ENCODE measurements around the gene CEP112. TPM values are rescaled to one million over a fixed set of nuclear protein-coding genes. Genes with fewer than 3 reads are reported as not detected.

CEP112 gene
- total RNA-seq, 1 donor from 2014 or later = 24.5 TPM

DNA sequence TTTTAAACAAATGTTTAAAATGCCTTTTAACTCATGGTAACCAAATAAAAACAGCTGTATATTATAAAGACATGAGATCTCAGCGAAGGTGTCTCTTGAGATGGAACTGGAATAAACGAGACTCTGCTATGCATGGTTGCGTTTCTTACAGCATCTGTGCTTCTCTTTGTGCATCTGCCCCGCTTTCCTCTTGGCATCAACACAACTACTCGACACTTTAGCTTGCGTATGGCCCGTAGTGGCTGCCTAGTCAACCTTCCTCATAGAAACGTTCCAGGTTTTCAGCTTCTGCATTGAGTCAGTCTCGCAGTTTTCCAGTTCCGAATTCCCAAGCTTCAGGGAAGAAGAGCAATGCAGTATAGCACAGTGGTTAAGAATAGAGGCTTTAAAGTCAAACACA lies 214.9 kb downstream of the CEP112 start:
- peaks cover 6% of the 10 kb centered on the region for H3K4me1 Mint-ChIP-seq
- no peak overlapping the region for H3K4me3 Mint-ChIP-seq
- DNase-seq (ENCODE audit: low read depth, low spot score) = no peak
- H3K27me3 Mint-ChIP-seq (ENCODE audit: low read depth) = no peaks in the 10 kb centered on the region
- no peaks in the 10 kb centered on the region for H3K9me3 Mint-ChIP-seq
- peaks cover 3% of the 10 kb centered on the region for H3K36me3 Mint-ChIP-seq (ENCODE audit: low read depth)
- no peak for TF ChIP-seq CTCF (conservative IDR thresholded peaks at IDR 0.05)
- no peak overlapping the region for H3K27ac Mint-ChIP-seq (ENCODE audit: unreplicated experiment)

- TF ChIP-seq CTCF (conservative IDR thresholded peaks at IDR 0.05) = no peak
- no peaks in the 10 kb centered on the region for H3K9me3 Mint-ChIP-seq
- no peaks in the 10 kb centered on the region for H3K27me3 Mint-ChIP-seq (ENCODE audit: low read depth)
- H3K27ac Mint-ChIP-seq (ENCODE audit: unreplicated experiment) = no peak overlapping the region
- peaks cover 6% of the 10 kb centered on the region for H3K4me1 Mint-ChIP-seq
- no peak overlapping the region for H3K4me3 Mint-ChIP-seq
- peaks cover 3% of the 10 kb centered on the region for H3K36me3 Mint-ChIP-seq (ENCODE audit: low read depth)
- DNase-seq (ENCODE audit: low read depth, low spot score) = no peak
Measured at GRCh38 chr17:65975878-65976277, 216.1 kb downstream of the CEP112 start.

DNA sequence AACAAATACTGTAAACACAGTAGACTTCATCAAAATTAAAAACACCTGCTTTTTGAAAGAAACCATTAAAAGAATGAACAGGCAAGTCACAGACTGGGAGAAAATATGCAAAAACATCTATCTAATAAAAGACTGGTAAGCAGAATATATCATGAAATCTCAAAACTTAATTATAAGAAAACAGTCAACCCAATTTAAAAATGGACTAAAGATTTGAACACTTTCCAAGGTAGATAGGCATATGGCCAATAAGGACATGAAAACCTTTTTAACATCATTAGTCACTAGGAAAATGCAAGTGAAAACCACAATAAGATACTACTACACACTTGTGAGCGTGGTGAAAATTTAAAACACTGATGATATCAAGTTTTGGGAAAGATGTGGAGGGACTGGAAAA lies 218.7 kb downstream of the CEP112 start:
- H3K4me1 Mint-ChIP-seq = peaks cover 6% of the 10 kb centered on the region
- H3K36me3 Mint-ChIP-seq (ENCODE audit: low read depth) = peaks cover 5% of the 10 kb centered on the region
- H3K9me3 Mint-ChIP-seq = no peaks in the 10 kb centered on the region
- H3K4me3 Mint-ChIP-seq = no peak overlapping the region
- H3K27me3 Mint-ChIP-seq (ENCODE audit: low read depth) = no peaks in the 10 kb centered on the region
- H3K27ac Mint-ChIP-seq (ENCODE audit: unreplicated experiment) = no peak overlapping the region
- DNase-seq (ENCODE audit: low read depth, low spot score) = no peak
- TF ChIP-seq CTCF (conservative IDR thresholded peaks at IDR 0.05) = no peak

- H3K36me3 Mint-ChIP-seq (ENCODE audit: low read depth) = peaks cover 8% of the 10 kb centered on the region
- H3K27me3 Mint-ChIP-seq (ENCODE audit: low read depth) = no peaks in the 10 kb centered on the region
- no peak overlapping the region for H3K27ac Mint-ChIP-seq (ENCODE audit: unreplicated experiment)
Measured at GRCh38 chr17:65967372-65967771, 224.6 kb downstream of the CEP112 start.

DNA sequence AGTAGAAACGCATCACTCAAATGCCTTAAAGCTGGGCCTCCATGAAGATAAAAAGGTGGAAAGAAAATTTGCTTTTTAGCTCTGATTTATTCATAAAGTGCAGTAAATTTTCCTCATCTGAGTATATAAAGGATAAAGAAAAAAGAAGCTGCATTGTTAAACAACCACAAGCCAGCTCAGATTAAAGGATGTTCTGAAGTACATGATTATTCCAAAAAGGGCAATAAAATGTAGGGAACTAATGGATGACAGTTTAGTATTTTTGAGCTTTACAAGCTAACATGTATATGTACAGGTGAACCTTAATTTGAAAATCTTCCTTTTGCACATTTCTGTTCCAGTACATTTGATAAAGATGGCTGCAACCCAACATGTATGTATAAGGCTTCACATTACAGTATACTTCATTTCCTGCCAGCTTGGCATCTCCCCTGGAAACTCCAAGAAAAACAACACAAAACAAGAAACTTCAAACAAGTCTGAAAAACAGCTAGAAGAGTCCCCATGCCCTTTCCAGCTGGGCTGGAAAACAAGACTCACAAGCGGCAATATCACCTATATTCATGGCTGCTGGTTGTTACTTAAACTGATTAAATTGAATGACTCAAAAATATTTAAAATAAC lies 225.7 kb downstream of the CEP112 start:
- peaks cover 9% of the 10 kb centered on the region for H3K9me3 Mint-ChIP-seq
- peaks cover 9% of the 10 kb centered on the region for H3K4me1 Mint-ChIP-seq
- H3K27me3 Mint-ChIP-seq (ENCODE audit: low read depth) = no peaks in the 10 kb centered on the region
- no peak for DNase-seq (ENCODE audit: low read depth, low spot score)
- H3K36me3 Mint-ChIP-seq (ENCODE audit: low read depth) = peaks cover 15% of the 10 kb centered on the region
- no peak overlapping the region for H3K4me3 Mint-ChIP-seq
- H3K27ac Mint-ChIP-seq (ENCODE audit: unreplicated experiment) = no peak overlapping the region
- no peak for TF ChIP-seq CTCF (conservative IDR thresholded peaks at IDR 0.05)

More at GRCh38 chr17:65967372-65967771, 224.6 kb downstream of the CEP112 start:
- H3K4me3 Mint-ChIP-seq = no peak overlapping the region
- H3K4me1 Mint-ChIP-seq = peaks cover 9% of the 10 kb centered on the region
- no peak for TF ChIP-seq CTCF (conservative IDR thresholded peaks at IDR 0.05)
- no peak for DNase-seq (ENCODE audit: low read depth, low spot score)
- H3K9me3 Mint-ChIP-seq = peaks cover 6% of the 10 kb centered on the region

Data from neural crest cell (in vitro differentiated cells).